H9 (cell line): ENCODE measurements around the gene PCDH9. TPM values are rescaled to one million over a fixed set of nuclear protein-coding genes. Genes with fewer than 3 reads are reported as not detected.

ENCODE experiments used
- DNase-seq: peaks from one replicate; pipeline ENCODE4 v3.0.0-alpha.2; 2017
- H2AFZ ChIP-seq: one replicate; pipeline ENCODE4 v1.6.1; 2013; ENCODE audit warnings: mild to moderate bottlenecking, low read length, control low read depth, moderate library complexity
- H2AK5ac ChIP-seq: 2 replicates; pipeline ENCODE4 v1.6.1; 2013; ENCODE audit warnings: low read length, control low read depth, mixed read lengths; ENCODE audit not compliant: insufficient read length
- H2BK120ac ChIP-seq: one replicate; pipeline ENCODE4 v1.6.1; 2013; ENCODE audit warnings: low read depth, mild to moderate bottlenecking, low read length, control low read depth, inconsistent platforms; ENCODE audit not compliant: poor library complexity, severe bottlenecking
- H2BK12ac ChIP-seq: 2 replicates; pipeline ENCODE4 v1.6.1; 2013; ENCODE audit warnings: low read length, control low read depth, mixed read lengths, low read depth; ENCODE audit not compliant: insufficient read length
- H2BK15ac ChIP-seq: 2 replicates; pipeline ENCODE4 v1.6.1; 2013; ENCODE audit warnings: low read depth, low read length, control low read depth
- H2BK20ac ChIP-seq: one replicate; pipeline ENCODE4 v1.6.1; 2013; ENCODE audit warnings: low read depth, mild to moderate bottlenecking, low read length, control low read depth, inconsistent platforms; ENCODE audit not compliant: poor library complexity, severe bottlenecking
- H2BK5ac ChIP-seq: 2 replicates; pipeline ENCODE4 v1.6.1; 2013; ENCODE audit warnings: low read length, control low read depth, mixed read lengths; ENCODE audit not compliant: insufficient read length
- H3K14ac ChIP-seq: 2 replicates; pipeline ENCODE4 v1.6.1; 2013; ENCODE audit warnings: low read length, control low read depth; ENCODE audit not compliant: insufficient read depth
- H3K18ac ChIP-seq: 2 replicates; pipeline ENCODE4 v1.6.1; 2013; ENCODE audit warnings: low read depth, mild to moderate bottlenecking, mixed read lengths, low read length, control low read depth; ENCODE audit not compliant: insufficient read length
- H3K23ac ChIP-seq: 2 replicates; pipeline ENCODE4 v1.6.1; 2013; ENCODE audit warnings: low read length, control low read depth, mixed read lengths, low read depth; ENCODE audit not compliant: insufficient read length
- H3K23me2 ChIP-seq: 2 replicates; pipeline ENCODE4 v1.6.1; 2013; ENCODE audit warnings: low read depth, mild to moderate bottlenecking, mixed read lengths, low read length, control low read depth; ENCODE audit not compliant: insufficient read length, poor library complexity, severe bottlenecking
- H3K27ac ChIP-seq: 2 replicates; pipeline ENCODE4 v1.5.1; 2013; ENCODE audit warnings: low read length, control low read depth, mixed read lengths, low read depth; ENCODE audit not compliant: insufficient read length
- H3K27me3 ChIP-seq: 2 replicates; pipeline ENCODE4 v1.6.1; 2013; ENCODE audit warnings: low read length, control low read depth, inconsistent platforms; ENCODE audit not compliant: insufficient read depth
- H3K4ac ChIP-seq: 2 replicates; pipeline ENCODE4 v1.6.1; 2013; ENCODE audit warnings: low read depth, mild to moderate bottlenecking, control low read depth, inconsistent platforms, low read length, moderate library complexity
- H3K4me1 ChIP-seq: 2 replicates; pipeline ENCODE4 v1.6.1; 2013; ENCODE audit warnings: low read length, control low read depth, inconsistent platforms; ENCODE audit not compliant: insufficient read depth
- H3K4me2 ChIP-seq: 2 replicates; pipeline ENCODE4 v1.6.1; 2013; ENCODE audit warnings: low read length, control low read depth, mixed read lengths; ENCODE audit not compliant: insufficient read length, insufficient read depth
- H3K56ac ChIP-seq: 2 replicates; pipeline ENCODE4 v1.6.1; 2013; ENCODE audit warnings: low read depth, mild to moderate bottlenecking, mixed read lengths, low read length, control low read depth; ENCODE audit not compliant: insufficient read length
- H3K79me1 ChIP-seq: 2 replicates; pipeline ENCODE4 v1.6.1; 2013; ENCODE audit warnings: low read depth, mild to moderate bottlenecking, moderate library complexity, low read length, control low read depth, inconsistent platforms; ENCODE audit not compliant: insufficient read depth, poor library complexity, severe bottlenecking
- H3K79me2 ChIP-seq: 2 replicates; pipeline ENCODE4 v1.6.1; 2013; ENCODE audit warnings: low read length, control low read depth, inconsistent platforms; ENCODE audit not compliant: insufficient read depth
- H3K9ac ChIP-seq: 2 replicates; pipeline ENCODE4 v1.6.1; 2013; ENCODE audit warnings: low read length, control low read depth, mixed read lengths; ENCODE audit not compliant: insufficient read length; ENCODE audit errors: extremely low read depth
- H3K9me3 ChIP-seq: one replicate; pipeline ENCODE4 v1.6.1; 2013; ENCODE audit warnings: low read depth, low read length, inconsistent platforms; ENCODE audit not compliant: control insufficient read depth
- H3T11ph ChIP-seq: one replicate; pipeline ENCODE4 v1.6.1; 2013; ENCODE audit warnings: mild to moderate bottlenecking, low read length, control low read depth, inconsistent platforms
- H4K20me1 ChIP-seq: one replicate; pipeline ENCODE4 v1.6.1; 2013; ENCODE audit not compliant: control insufficient read depth, insufficient read length, insufficient read depth
- H4K5ac ChIP-seq: 2 replicates; pipeline ENCODE4 v1.6.1; 2013; ENCODE audit warnings: low read depth, mild to moderate bottlenecking, mixed read lengths, low read length, control low read depth; ENCODE audit not compliant: insufficient read length
- H4K8ac ChIP-seq: replicated peaks from 2 replicates; pipeline ENCODE4 v1.6.1; 2013; ENCODE audit warnings: low read length, control low read depth, mixed read lengths, low read depth; ENCODE audit not compliant: insufficient read length
- H4K91ac ChIP-seq: 2 replicates; pipeline ENCODE4 v1.6.1; 2013; ENCODE audit warnings: low read depth, mild to moderate bottlenecking, moderate library complexity, mixed read lengths, low read length, control low read depth; ENCODE audit not compliant: insufficient read length
- H3K27ac Mint-ChIP-seq, 3 experiments: 2 replicates in 2 of 3; 3 replicates in 1 of 3; pipeline ENCODE4 v1.8.0; 2020 to 2021; ENCODE audit warnings: mixed read lengths in 3 of 3, mild to moderate bottlenecking in 1 of 3, moderate library complexity in 1 of 3
- H3K27me3 Mint-ChIP-seq: 2 replicates; pipeline ENCODE4 v1.8.0; 2021; ENCODE audit warnings: low read depth, mild to moderate bottlenecking, moderate library complexity, mixed read lengths
- H3K36me3 Mint-ChIP-seq, 3 experiments: 2 replicates in 2 of 3; 3 replicates in 1 of 3; pipeline ENCODE4 v1.8.0; 2020 to 2021; ENCODE audit warnings: low read depth in 3 of 3, mixed read lengths in 3 of 3; ENCODE audit not compliant: insufficient read depth in 1 of 3
- H3K4me1 Mint-ChIP-seq, 2 experiments: 2 replicates each; pipeline ENCODE4 v1.8.0; 2020; ENCODE audit warnings: mixed read lengths in 2 of 2
- H3K4me3 Mint-ChIP-seq, 2 experiments: 2 replicates in 1 of 2; 3 replicates in 1 of 2; pipeline ENCODE4 v1.8.0; 2020 to 2021; ENCODE audit warnings: mild to moderate bottlenecking in 2 of 2, mixed read lengths in 2 of 2, moderate library complexity in 1 of 2
- H3K9me3 Mint-ChIP-seq, 2 experiments: 2 replicates in 1 of 2; 3 replicates in 1 of 2; pipeline ENCODE4 v1.8.0; 2020; ENCODE audit warnings: mild to moderate bottlenecking in 2 of 2, mixed read lengths in 2 of 2, moderate library complexity in 1 of 2
- CTCF ChIP-seq: fragments of 200-600 bp; sonication (generic); conservative IDR thresholded peaks from 3 replicates; pipeline ENCODE4 v1.8.0; 2021; ENCODE audit warnings: antibody characterized with exemption, mild to moderate bottlenecking
- WGBS: extraction: QIAGEN DNeasy Blood & Tissue Kit; methylation state at CpG from one replicate; pipeline ENCODE4 v1.1.7; 2013; ENCODE audit warnings: missing lambda C conversion rate, low lambda C conversion rate, mixed read lengths; ENCODE audit not compliant: insufficient read length; ENCODE audit errors: extremely low coverage; 5-methylcytosine and 5-hydroxymethylcytosine counted together
- total RNA-seq: library from RNA; stranded (reverse); gene quantifications from 2 replicates; pipeline ENCODE4 v1.2.1, GENCODE V29; 2021

Gene PCDH9
- total RNA-seq, 1 experiment from 2014 or later: 0.11 TPM

DNA sequence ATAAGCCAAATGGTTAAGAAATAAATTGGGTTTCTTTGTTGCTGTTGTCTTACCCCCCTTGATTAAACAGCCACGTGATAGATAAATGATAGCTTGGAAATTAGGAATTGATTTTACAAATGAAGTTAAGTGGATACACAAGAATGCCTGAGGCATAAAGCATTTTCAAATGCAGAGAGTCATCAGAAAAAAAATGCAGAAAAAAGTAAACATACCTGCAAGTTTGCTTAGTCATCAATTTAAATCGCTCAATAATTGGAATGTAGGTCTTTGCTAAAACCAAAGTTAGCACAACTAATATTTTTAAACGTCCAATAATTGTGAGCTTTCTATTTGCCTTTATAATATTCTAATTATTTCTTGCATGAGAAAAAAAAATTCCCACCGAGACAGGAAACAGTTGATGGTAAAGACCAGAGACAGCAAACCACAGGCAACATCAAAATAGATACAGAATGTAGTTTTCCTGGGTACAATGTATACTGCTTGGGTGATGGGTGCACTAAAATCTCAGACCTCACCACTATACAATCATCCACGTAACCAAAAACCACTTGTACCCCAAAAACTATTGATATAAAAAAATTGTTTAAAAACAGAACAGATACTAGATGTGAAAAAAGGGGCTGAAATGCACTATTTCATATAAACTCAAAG is 924.0 kb downstream of the PCDH9 start:
- no peak overlapping the region for H3K56ac ChIP-seq
- H3K9me3 ChIP-seq: no peaks in the 10 kb centered on the region
- H3K27me3 ChIP-seq: no peaks in the 10 kb centered on the region
- no peaks in the 10 kb centered on the region for H3K23me2 ChIP-seq
- H3K4ac ChIP-seq: no peak overlapping the region
- no peaks in the 10 kb centered on the region for H3K36me3 Mint-ChIP-seq
- DNase-seq: no peak
- no peak for TF ChIP-seq CTCF
- no peak overlapping the region for H2BK12ac ChIP-seq
- H4K5ac ChIP-seq: no peak overlapping the region
- no peaks in the 10 kb centered on the region for H3K79me2 ChIP-seq
- H3K27ac Mint-ChIP-seq: no peak overlapping the region
- H3K9ac ChIP-seq: no peak overlapping the region
- H3K4me1 Mint-ChIP-seq: peaks cover under 1% of the 10 kb centered on the region in 2 experiments; a peak in 2 of 4 replicates
- no peak overlapping the region for H3K18ac ChIP-seq
- H4K91ac ChIP-seq: no peak overlapping the region
- H2AFZ ChIP-seq: no peak overlapping the region
- H3K4me3 Mint-ChIP-seq: no peak overlapping the region
- H3K4me2 ChIP-seq: no peak overlapping the region
- H3K9me3 Mint-ChIP-seq: no peaks in the 10 kb centered on the region
- no peak overlapping the region for H4K8ac ChIP-seq
- no peak overlapping the region for H2BK5ac ChIP-seq
- no peak overlapping the region for H3T11ph ChIP-seq
- H2BK20ac ChIP-seq: no peak overlapping the region
- no peaks in the 10 kb centered on the region for H3K27me3 Mint-ChIP-seq
- no peak overlapping the region for H3K27ac ChIP-seq
- no peak overlapping the region for H3K23ac ChIP-seq
- H2AK5ac ChIP-seq: no peak overlapping the region
- H4K20me1 ChIP-seq: no peaks in the 10 kb centered on the region
- no peak overlapping the region for H3K14ac ChIP-seq
- H2BK15ac ChIP-seq: no peak overlapping the region
- H3K4me1 ChIP-seq: no peaks in the 10 kb centered on the region
- no peak overlapping the region for H2BK120ac ChIP-seq
- no CpG with 5 or more reads among the region's 5 CpGs for WGBS
- no peaks in the 10 kb centered on the region for H3K79me1 ChIP-seq
